Measurements from ENCODE around the gene CMKLR1.

The CMKLR1 gene

DNA sequence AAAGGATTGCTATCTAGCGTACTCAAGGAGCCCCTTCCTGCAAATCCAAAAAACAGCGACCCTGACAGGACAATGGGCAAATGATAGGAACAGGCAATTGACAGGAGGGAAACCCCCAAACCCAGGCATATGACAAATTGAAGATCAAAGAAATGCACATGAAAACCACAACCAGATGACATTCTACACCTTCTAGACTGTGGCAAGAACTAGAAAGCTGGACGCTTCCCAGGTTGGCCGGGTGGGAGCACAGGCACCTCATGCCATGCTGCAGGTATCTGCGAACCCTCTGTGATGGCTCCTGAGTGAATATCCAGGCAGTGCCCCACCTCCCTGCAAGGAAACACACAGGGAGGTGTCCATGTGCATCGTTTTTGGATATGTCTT, 37.1 kb downstream of the CMKLR1 start:
- no peak for DNase-seq (ENCODE audit: low read depth in 2 of 2, low spot score in 1 of 2)

GRCh38 chr12:108301346-108301745, 37.8 kb downstream of the CMKLR1 start:
- DNase-seq (ENCODE audit: low read depth in 2 of 2, low spot score in 1 of 2) = no peak

- DNase-seq (ENCODE audit: low read depth in 2 of 2, low spot score in 1 of 2) = no peak
Observed at GRCh38 chr12:108299980-108300696, 39.0 kb downstream of the CMKLR1 start.

GRCh38 chr12:108299516-108299915, 39.6 kb downstream of the CMKLR1 start:
- no peak for DNase-seq (ENCODE audit: low read depth in 2 of 2, low spot score in 1 of 2)

- DNase-seq (ENCODE audit: low read depth in 2 of 2, low spot score in 1 of 2) = no peak
Observed at GRCh38 chr12:108298761-108299275, 40.3 kb downstream of the CMKLR1 start.

DNA sequence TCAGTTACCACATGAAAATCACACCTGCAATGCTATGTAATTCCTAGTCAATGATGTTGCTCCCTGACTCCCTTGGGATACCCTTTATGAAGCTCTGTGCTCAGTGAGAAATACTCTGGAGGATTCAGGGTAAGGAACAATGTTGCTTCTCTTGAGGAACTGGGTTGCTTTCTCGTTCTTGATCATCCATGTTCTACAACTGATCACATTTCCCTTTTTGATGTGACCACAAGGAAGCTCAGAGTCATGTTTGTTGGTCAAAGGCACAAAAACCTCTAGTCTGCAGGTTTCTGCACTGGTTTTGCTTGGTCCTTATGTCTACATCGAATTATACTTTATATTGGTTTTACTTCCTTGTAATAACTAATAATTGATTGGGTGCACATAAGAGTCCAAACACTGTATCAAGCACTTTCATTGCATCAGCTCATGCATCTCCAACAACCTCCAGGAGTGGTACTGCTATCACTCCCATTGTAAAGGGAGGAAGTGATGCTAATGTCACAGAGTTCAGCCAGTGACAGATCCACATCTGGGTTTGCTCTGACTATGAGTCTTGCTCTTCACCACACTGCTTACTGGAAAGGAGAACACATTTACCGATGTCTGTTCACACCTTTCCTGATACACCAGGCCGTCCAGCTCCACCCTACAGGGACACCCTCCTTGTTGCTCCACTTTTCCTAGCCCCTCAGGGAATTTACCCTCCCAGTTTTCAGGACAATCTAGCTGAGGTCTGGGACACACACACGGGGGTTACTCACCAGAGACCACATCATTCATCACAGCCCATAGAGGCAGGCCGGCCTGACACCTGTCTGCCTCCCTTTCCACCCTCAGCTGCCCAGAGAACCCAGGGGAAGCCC, 41.0 kb downstream of the CMKLR1 start:
- DNase-seq (ENCODE audit: low read depth in 2 of 2, low spot score in 1 of 2) = no peak

DNA sequence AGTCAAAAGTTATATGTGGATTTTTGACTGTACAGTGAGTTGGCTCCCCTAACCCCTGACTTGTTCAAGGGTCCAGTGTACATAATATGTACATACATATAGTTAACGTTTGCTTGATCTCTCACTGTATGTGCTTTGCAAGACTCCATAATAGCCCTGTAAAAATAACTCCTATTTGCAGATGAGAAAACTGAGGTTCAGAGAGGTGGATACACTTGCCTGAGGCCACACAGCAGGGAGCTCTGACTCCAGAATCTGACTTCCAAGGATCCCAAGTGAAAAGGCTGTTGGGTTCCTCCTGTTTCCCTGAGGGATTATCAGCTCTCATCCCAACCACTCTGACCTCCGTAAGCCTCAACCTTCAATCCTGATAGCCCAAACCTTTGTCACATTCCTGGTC, 41.7 kb downstream of the CMKLR1 start:
- no peak for DNase-seq (ENCODE audit: low read depth in 2 of 2, low spot score in 1 of 2)

GRCh38 chr12:108296945-108297344, 42.2 kb downstream of the CMKLR1 start:
- no peak for DNase-seq (ENCODE audit: low read depth in 2 of 2, low spot score in 1 of 2)

DNA sequence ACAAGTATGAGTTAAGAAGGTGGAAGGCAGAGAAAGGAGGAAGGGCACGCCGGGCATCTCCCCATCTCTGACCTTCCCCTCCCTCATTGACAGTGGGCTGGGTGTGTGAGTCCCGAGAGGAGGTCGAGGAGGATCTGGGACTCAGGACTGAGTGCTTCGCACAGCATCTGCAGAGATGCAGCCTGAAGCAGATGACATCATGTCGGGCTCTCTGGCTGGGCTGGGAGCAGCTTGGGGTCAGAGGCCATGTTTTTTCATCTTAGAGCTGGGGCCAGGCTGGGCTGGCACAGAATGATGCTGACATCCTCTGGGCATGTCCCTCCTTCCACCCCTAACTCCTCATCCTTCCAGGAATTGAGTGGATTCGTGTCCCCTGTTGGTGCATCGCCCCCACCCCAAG, 43.5 kb downstream of the CMKLR1 start:
- no peak for DNase-seq (ENCODE audit: low read depth in 2 of 2, low spot score in 1 of 2)

DNA sequence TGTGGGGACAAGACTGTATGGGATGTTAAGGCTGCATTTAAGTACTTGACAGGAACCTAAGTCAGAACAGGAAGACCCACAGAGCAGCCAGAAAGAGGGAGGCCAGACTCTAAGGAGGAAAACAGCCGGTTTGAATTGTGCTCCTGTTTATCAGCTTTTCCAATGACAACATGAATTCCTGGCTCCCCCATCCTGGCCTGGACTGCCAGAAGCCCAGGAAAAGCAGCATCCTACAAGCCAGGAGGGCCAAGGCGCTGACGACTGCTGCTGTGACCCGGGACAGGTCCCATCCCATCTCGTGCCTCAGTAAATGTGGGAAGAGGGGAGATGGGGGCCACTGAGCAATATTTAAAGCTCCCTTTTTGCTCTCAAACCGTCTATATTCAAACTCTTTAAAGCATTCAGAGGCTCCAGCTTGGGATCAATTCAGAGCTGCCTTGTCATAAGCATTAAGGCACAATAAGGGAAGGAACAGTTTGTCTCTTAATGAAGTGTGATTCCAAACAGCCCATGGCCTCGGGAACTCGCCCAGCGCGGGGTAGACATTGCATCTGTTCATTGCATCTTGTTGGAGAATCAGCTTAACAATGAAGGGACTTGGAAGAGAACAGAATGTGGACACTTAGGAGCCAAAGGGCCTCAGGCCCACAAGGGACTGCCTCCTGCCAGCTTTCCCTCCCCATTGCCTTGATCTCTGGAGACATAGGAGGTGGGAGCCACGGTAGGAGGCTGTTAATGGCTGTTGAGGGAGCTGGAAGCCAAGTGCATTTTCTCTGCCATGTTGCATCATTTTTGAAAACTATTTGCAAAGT, 49.6 kb downstream of the CMKLR1 start:
- DNase-seq (ENCODE audit: low read depth in 2 of 2, low spot score in 1 of 2) = no peak

- DNase-seq (ENCODE audit: low read depth in 2 of 2, low spot score in 1 of 2) = no peak
Observed at GRCh38 chr12:108287227-108287626, 51.9 kb downstream of the CMKLR1 start.

DNA sequence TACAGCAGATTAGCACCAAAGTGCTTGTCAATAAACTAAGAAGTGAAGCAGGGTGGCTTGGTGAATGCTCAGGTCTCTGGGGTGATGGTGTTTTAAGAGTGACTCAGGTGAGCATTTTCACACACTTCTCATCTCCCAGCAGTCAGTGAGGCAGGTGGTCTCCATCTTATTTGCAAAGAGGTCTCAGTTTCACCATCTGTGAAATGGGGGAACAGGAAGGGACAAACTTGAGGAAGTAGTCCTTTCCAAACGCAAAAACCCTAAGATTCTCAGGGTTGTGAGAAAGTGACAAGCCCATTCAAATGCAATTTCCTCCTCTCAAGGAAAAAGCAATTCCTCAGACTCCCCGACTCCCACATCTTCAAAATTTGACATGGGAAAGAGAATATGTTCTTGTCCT, 54.1 kb downstream of the CMKLR1 start:
- no peak for DNase-seq (ENCODE audit: low read depth in 2 of 2, low spot score in 1 of 2)

- no peak for DNase-seq (ENCODE audit: low read depth in 2 of 2, low spot score in 1 of 2)
Observed at GRCh38 chr12:108284163-108284562, 54.9 kb downstream of the CMKLR1 start.

- no peak for DNase-seq (ENCODE audit: low read depth in 2 of 2, low spot score in 1 of 2)
Observed at GRCh38 chr12:108282676-108283075, 56.4 kb downstream of the CMKLR1 start.

DNA sequence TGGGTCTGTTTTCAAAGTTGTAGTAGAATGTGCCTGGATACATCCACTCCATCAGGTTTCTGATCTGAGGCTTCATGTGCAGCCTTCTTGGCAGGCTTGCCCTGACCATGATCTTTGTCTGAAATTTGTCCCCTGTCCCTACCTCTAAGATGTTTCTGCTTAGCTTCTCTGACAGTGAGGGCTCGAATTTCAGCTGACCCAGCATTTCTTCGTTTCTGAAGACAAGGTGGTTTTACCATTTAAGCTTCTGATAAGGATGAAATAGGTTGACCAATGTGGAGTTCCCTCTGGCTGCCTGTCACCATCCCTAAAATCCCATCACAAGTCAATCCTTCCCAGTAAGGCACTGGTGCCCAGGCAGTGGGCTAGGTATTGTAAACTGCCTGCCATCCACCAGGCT, 57.0 kb downstream of the CMKLR1 start:
- no peak for DNase-seq (ENCODE audit: low read depth in 2 of 2, low spot score in 1 of 2)

DNA sequence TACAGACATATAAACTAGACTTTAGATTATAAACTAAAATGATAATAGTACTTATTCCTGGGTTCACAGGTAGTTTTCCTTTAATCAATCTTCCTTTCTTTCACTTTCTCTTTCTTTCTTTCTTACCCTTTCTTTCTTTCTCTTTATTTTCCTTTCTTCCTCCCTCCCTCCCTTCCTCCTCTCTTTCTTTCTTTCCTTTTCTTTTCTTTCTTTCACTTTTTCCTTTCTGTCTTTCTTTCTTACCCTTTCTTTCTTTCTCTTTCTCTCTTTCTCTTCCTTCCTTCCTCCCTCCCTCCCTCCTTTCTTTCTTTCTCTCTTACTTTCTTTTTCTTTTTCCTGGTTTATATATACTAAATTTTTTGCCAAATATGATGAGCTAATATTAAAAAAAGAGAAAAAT, 61.5 kb downstream of the CMKLR1 start:
- DNase-seq (ENCODE audit: low read depth in 2 of 2, low spot score in 1 of 2) = no peak

GRCh38 chr12:108273217-108273616, 65.9 kb downstream of the CMKLR1 start:
- no peak for DNase-seq (ENCODE audit: low read depth in 2 of 2, low spot score in 1 of 2)

GRCh38 chr12:108271951-108272872, 66.9 kb downstream of the CMKLR1 start:
- no peak for DNase-seq (ENCODE audit: low read depth in 2 of 2, low spot score in 1 of 2)

DNA sequence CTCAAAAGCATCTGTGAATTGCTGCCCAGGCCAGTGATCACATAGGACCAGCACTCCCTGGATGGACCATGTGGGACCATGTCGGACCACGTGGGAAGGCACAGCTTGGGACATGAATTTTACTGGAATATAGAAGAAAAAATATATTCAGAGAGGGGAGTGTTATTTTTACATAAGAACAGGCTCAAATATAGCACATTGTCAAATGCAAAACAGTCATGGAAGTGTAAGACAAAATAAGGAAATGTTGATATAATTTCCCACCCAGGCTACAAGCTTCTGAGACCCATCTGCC, 68.3 kb downstream of the CMKLR1 start:
- DNase-seq (ENCODE audit: low read depth in 2 of 2, low spot score in 1 of 2) = no peak

DNA sequence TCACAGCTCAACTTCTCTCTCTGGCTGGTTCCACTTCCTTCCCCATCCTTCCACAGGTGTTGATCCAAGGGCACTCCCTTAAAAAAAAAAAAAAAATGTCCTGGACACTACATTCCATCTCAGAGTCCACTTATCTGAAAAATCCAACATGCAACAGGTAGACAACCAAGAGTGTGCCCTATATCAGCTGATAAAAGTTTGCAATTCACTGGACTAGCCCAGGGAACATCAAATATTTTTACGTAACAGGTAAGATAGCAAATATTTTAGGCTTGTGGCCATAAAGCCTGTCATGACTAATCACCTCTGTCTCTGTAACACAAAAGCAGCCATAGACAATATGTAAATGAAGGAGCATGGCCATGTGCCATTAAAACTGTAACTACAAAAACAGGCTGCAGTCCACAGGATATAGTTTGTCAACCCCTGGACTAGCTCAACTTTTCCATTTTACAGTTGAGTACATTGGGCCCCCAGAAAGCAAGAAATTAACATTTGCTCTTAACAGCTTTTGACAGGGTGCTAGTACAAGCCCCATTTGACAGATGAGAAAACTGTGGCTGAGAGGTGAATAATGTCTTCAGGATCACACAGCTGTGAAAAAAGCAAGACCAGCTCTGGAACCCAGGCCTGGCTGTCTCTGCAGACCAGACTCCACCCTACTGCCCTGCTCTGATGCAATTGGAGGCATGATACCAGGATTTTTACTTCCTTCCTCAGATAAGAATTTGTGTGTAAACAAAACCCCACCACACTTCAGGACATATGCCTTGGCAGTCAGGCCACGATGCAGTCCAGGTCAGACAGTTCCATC, 68.9 kb downstream of the CMKLR1 start:
- no peak for DNase-seq (ENCODE audit: low read depth in 2 of 2, low spot score in 1 of 2)
